Measurements from ENCODE around the gene CD59. TPM values are rescaled to one million over a fixed set of nuclear protein-coding genes. Genes with fewer than 3 reads are reported as not detected.
"Not testable (repeated sequence)": the region's sequence is repeated elsewhere in the genome, so short reads cannot be mapped to it uniquely, and the experiment has no call there.

Gene CD59
- total RNA-seq, 2 experiments from 2014 or later, result 79.4 TPM

DNA sequence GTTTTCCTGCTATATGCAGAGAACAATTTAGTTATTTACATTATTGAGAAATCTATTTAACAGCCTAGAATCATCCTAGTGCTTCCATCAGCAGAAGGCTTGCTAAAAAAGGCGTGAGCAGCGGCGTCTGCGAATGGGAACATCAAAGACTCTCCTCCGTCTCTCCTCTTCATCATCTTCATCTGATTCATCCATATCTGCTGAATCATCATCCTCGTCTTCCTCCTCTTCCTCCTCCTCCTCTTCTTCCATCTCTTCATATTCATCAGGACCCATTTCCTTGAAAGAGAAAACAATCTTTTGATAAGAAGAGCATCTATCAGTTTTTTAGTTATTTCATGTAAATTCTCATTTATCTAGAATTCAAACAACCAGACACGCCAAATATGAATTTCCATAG lies 5.6 kb upstream of the CD59 start:
- Mint-ChIP-seq H3K27me3 (no peaks in the 10 kb centered on the region), H3K4me1 (ENCODE audit: low read depth) (peaks cover 14% of the 10 kb centered on the region), H3K36me3 (peaks cover 2% of the 10 kb centered on the region), H3K9me3 (no peaks in the 10 kb centered on the region), H3K4me3 (no peak overlapping the region), H3K27ac (no peak overlapping the region)
- POLR2A ChIA-PET, result interaction anchor here (1.1 to 1.5 kb wide), 3 partner anchors 11 to 31 kb away, joined by 4 to 5 read pairs (median 4); no protein-coding TSS in a partner anchor
- intact Hi-C loops (cut with micrococcal nuclease), result loop anchor here (1.0 to 2.0 kb wide), 2 partner anchors 26 to 379 kb away; no protein-coding TSS in a partner anchor
- CTCF ChIA-PET, result interaction anchor here (0.7 to 1.7 kb wide), 28 partner anchors 9 to 580 kb away, joined by 3 to 74 read pairs (median 5); partner anchors contain the start of gene C11orf91
- DNase-seq, result no peak

DNA sequence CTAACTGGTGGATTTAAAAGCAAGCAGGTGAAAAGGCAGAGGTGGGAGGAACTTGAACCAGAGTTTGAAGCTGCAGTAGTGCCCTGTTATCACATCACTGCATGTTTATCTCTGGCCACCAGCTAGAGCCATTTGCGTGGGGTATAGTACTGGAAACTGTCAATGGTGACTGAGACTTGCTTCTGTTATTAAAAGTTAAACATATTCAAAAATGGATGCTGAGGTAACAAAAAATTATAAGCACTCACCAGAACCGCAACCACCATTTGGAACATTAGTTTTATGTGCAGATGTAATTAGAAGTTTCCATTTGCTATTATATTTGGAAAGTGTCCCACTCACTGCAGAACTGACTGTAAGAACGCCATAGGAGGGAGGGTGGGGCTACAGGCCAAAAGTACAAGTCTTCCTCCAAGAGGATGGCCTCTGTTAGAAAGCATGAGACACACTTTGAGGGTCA lies 1.2 kb upstream of the CD59 start:
- peaks cover 7% of the 10 kb centered on the region for H3K36me3 Mint-ChIP-seq
- H3K4me3 Mint-ChIP-seq, result no peak overlapping the region
- no peak for DNase-seq
- intact Hi-C loops (cut with micrococcal nuclease), result loop anchor here (5.0 to 10.0 kb wide), 4 partner anchors 155 to 573 kb away; partner anchors contain the start of genes CSTF3, HIPK3 and LMO2
- H3K9me3 Mint-ChIP-seq, result no peaks in the 10 kb centered on the region
- peak overlapping the region; percentile 9 for H3K27ac Mint-ChIP-seq
- CTCF ChIA-PET, result interaction anchor here (1.0 to 3.5 kb wide), 3 partner anchors 14 to 21 kb away, joined by 3 to 13 read pairs (median 7); no protein-coding TSS in a partner anchor
- peaks cover 42% of the 10 kb centered on the region for H3K4me1 Mint-ChIP-seq (ENCODE audit: low read depth)
- POLR2A ChIA-PET, result interaction anchor here (0.7 to 2.4 kb wide), 4 partner anchors 15 to 513 kb away, joined by 3 to 13 read pairs (median 3); no protein-coding TSS in a partner anchor
- H3K27me3 Mint-ChIP-seq, result no peaks in the 10 kb centered on the region

DNA sequence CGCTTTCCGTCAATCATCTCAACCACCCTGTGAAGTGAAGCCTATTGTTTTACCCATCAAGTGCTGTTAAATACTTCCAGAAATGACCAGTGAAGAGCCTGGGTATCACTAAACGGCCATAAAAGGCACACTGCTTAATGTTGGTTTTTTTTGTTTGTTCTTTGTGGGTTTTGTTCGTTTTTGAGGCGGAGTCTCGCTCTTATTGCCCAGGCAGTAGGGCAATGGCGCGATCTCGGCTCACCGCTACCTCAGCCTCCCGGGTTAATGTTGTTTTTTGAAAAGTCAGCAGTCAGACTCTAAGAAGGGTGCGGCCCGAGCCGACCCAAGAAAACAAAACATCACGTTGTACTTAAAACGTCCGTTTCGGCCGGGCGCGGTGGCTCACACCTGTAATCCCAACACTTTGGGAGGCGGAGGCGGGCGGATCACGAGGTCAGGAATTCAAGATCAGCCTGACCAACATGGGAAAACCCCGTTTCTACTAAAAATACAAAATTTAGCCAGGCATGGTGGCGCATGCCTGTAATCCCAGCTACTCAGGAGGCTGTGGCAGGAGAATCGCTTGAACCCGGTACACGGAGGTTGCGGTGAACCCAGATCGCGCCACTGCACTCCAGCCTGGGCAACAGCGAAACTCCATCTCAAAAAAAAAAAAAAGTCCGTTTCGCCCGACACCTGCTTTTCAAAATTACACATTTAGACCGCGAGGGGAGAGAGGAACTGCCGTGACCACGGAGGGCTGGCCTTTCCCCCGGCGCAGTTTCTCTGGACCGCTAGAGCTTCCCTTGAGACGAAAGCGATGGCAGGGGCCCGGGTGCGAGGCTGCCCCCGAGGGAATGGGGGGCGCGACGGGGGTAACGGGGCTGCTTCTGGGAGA lies 714 bp downstream of the CD59 start:
- no peaks in the 10 kb centered on the region for H3K9me3 Mint-ChIP-seq
- no peaks in the 10 kb centered on the region for H3K27me3 Mint-ChIP-seq
- H3K27ac Mint-ChIP-seq, result peak overlapping the region; percentile 70
- peaks cover 7% of the 10 kb centered on the region for H3K36me3 Mint-ChIP-seq
- CTCF ChIA-PET, result interaction anchor here (0.6 to 3.5 kb wide), 4 partner anchors 13 to 59 kb away, joined by 3 to 13 read pairs (median 4); no protein-coding TSS in a partner anchor
- H3K4me1 Mint-ChIP-seq (ENCODE audit: low read depth), result peaks cover 52% of the 10 kb centered on the region
- intact Hi-C loops (cut with micrococcal nuclease), result loop anchor here (1.0 to 10.0 kb wide), 7 partner anchors 18 to 571 kb away; partner anchors contain the start of genes C11orf91, CSTF3, HIPK3 and LMO2
- POLR2A ChIA-PET, result interaction anchor here (0.8 to 2.4 kb wide), 4 partner anchors 13 to 34 kb away, joined by 3 to 13 read pairs (median 4); no protein-coding TSS in a partner anchor
- DNase-seq, result peak; percentile 69
- peak overlapping the region; percentile 82 for H3K4me3 Mint-ChIP-seq

DNA sequence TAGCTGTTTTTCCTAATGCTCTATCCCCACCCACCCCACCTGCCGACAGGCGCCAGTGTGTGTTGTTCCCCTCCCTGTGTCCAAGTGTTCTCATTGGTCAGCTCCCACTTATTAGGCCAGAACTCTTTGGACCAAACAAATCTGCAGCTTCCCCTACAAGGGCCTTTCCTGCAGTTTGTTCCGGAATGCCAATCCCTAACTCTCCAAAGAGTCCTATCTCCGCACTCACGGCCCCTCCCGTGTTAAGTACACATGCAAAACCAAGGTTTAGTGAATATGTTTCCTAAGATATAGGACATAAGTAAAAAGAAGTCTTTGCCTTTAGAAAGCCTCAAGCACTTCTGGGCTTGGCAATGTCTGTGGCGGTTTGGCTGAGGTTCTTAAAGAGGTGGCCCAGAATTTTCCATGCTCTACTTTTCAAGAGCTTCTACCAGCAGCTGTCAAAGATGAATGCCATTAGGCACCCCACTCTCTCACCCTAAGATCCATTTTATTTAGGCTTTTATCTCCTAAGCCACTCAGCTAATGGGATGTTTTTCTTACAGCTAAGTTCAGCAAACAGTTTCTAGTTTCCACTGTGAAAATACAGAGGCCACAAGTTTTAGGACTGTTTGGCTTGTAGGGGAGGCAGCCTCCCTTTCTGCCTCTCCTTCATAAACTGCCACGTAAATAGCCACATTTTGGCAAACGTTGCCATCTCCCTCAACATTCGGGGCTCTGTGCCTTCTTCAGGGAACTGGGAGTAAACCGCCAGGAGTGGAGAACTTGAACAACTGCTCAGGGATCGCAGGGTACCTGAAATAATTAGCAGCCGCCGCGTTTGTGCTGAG lies 1.6 kb downstream of the CD59 start:
- H3K4me1 Mint-ChIP-seq (ENCODE audit: low read depth), result peaks cover 52% of the 10 kb centered on the region
- CTCF ChIA-PET, result interaction anchor here (1.1 to 1.4 kb wide), 3 partner anchors 8 to 19 kb away, joined by 3 to 5 read pairs (median 5); no protein-coding TSS in a partner anchor
- intact Hi-C loops (cut with micrococcal nuclease), result loop anchor here (1.0 to 10.0 kb wide), 6 partner anchors 34 to 570 kb away; partner anchors contain the start of genes C11orf91, CSTF3, HIPK3 and LMO2
- H3K4me3 Mint-ChIP-seq, result peak overlapping the region; percentile 82
- peaks cover 7% of the 10 kb centered on the region for H3K36me3 Mint-ChIP-seq
- DNase-seq, result no peak
- POLR2A ChIA-PET, result interaction anchor here (0.8 to 2.2 kb wide), 2 partner anchors 12 to 19 kb away, joined by 3 to 5 read pairs; no protein-coding TSS in a partner anchor
- H3K27ac Mint-ChIP-seq, result peak overlapping the region; percentile 70
- H3K27me3 Mint-ChIP-seq, result no peaks in the 10 kb centered on the region
- no peaks in the 10 kb centered on the region for H3K9me3 Mint-ChIP-seq

DNA sequence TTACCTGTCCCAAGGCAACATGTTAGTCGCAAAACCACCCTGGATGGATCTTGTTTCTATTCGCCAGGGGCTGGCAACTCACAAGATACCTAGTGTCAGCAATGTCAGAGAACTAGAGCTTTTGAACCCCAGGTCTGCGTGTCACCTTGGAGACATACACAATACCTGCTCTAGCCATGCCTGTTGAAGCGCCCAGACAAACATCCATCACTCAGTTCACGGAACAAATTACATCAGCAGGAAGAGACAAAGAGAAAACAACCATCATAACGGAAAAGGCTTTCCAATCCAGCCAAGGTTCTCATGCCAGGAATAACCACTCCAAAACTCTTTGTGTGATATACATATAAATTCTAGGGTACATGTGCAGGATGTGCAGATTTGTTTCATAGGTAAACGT lies 2.2 kb downstream of the CD59 start:
- Mint-ChIP-seq H3K4me1 (ENCODE audit: low read depth) (peaks cover 55% of the 10 kb centered on the region), H3K9me3 (no peaks in the 10 kb centered on the region), H3K27me3 (no peaks in the 10 kb centered on the region), H3K4me3 (peak overlapping the region; percentile 4), H3K27ac (no peak overlapping the region), H3K36me3 (peaks cover 11% of the 10 kb centered on the region)
- no peak for DNase-seq
- CTCF ChIA-PET, result interaction anchor here (0.9 to 1.1 kb wide), 3 partner anchors 9 to 18 kb away, joined by 3 to 5 read pairs (median 3); no protein-coding TSS in a partner anchor
- intact Hi-C loops (cut with micrococcal nuclease), result loop anchor here (2.0 to 10.0 kb wide), 3 partner anchors 39 to 569 kb away; partner anchors contain the start of genes CSTF3 and HIPK3
- POLR2A ChIA-PET, result interaction anchor here (1.2 kb wide), 1 partner anchor 10 kb away, joined by 5 read pairs; no protein-coding TSS in a partner anchor

DNA sequence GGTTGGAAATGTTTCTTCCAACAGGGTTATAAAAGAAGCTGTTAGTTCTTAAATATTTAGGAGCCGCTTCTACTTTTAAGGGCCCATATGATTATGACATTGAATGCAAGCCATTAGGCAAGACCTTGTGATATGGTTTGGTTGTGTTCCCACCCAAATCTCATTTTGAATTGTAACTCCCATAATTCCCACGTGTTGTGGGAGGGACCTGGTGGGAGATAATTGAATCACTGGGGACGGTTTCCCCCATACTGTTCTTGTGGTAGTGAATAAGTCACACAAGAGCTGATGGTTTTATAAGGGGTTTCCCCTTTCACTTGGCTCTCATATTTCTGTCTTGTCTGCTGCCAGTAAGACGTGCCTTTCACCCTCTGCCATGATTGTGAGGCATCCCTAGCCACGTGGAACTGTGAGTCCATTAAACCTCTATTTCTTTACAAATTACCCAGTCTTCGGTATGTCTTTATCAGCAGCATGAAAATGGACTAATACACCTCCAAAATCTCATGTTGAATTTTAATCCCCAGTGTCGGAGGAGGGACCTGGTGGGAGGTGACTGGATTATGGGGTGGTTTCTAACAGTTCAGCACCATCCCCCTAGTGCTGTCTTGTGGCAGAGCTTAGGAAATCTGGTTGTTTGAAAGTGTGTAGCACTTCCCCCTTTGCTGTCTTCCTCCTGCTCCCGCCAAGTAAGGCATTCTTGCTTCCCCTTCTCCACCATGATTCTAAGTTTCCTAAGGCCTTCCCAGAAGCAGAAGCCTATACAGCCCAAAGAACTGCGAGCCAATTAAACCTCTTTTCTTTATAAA lies 4.3 kb downstream of the CD59 start:
- H3K27me3 Mint-ChIP-seq, result no peaks in the 10 kb centered on the region
- H3K4me1 Mint-ChIP-seq (ENCODE audit: low read depth), result peaks cover 49% of the 10 kb centered on the region
- no peaks in the 10 kb centered on the region for H3K9me3 Mint-ChIP-seq
- H3K4me3 Mint-ChIP-seq, result no peak overlapping the region
- DNase-seq, result peak; percentile 66
- intact Hi-C loops (cut with micrococcal nuclease), result loop anchor here (1.0 to 10.0 kb wide), 3 partner anchors 10 to 567 kb away; partner anchors contain the start of genes CSTF3 and HIPK3
- H3K27ac Mint-ChIP-seq, result no peak overlapping the region
- ChIA-PET CTCF (interaction anchor here (1.0 to 1.5 kb wide), 4 partner anchors 10 to 30 kb away, joined by 3 to 7 read pairs (median 4); no protein-coding TSS in a partner anchor), POLR2A (interaction anchor here (1.0 to 1.6 kb wide), 3 partner anchors 9 to 30 kb away, joined by 3 to 5 read pairs (median 4); no protein-coding TSS in a partner anchor)
- peaks cover 14% of the 10 kb centered on the region for H3K36me3 Mint-ChIP-seq

DNA sequence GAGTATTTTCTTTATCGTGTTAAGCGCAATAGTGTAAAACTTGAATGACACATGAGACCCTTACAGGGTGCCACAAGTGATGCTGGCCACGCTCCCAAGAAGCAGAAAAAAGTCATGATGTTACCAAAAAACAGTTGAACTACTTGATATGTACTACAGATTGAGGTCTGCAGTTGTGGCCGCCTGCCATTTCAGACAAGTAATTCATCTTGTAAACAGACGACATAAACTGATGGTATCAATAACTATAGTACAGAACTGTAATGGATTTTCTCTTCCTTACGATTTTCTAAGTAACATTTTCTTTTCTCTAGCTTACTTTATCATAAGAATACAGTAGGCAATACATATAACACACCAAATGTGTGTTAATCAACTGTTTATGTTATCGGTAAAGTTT lies 5.5 kb downstream of the CD59 start:
- Mint-ChIP-seq H3K27me3 (no peaks in the 10 kb centered on the region), H3K4me3 (no peak overlapping the region), H3K36me3 (peaks cover 14% of the 10 kb centered on the region), H3K4me1 (ENCODE audit: low read depth) (peaks cover 53% of the 10 kb centered on the region), H3K27ac (no peak overlapping the region), H3K9me3 (no peaks in the 10 kb centered on the region)
- intact Hi-C loops (cut with micrococcal nuclease), result loop anchor here (10.0 kb wide), 2 partner anchors 476 to 566 kb away; partner anchors contain the start of genes CSTF3 and HIPK3
- ChIA-PET POLR2A (no interaction called here), CTCF (no interaction called here)
- no peak for DNase-seq

DNA sequence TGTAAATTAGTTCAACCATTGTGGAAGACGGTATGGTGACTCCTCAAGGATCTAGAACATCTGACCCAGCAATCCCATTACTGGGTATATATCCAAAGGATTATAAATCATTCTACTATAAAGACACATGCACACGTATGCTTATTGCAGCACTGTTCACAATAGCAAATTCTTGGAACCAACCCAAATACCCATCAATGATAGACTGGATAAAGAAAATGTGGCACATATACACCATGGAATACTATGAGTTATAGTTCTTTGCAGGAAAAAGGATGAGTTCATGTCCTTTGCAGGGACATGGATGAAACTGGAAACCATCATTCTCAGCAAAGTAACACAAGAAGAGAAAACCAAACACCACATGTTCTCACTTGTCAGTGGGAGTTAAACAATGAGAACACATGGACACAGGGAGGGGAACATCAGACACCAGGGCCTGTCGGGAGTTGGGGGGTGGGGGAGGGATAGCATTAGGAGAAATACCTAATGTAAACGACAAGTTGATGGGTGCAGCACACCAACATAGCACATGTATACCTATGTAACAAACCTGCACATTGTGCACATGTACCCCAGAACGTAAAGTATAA lies 7.1 kb downstream of the CD59 start:
- H3K9me3 Mint-ChIP-seq; DNase-seq; H3K27me3 Mint-ChIP-seq; CTCF ChIA-PET; intact Hi-C loops (cut with micrococcal nuclease); H3K4me3 Mint-ChIP-seq; POLR2A ChIA-PET; H3K27ac Mint-ChIP-seq: not testable (repeated sequence)
- H3K4me1 Mint-ChIP-seq (ENCODE audit: low read depth), result peaks cover 47% of the 10 kb centered on the region
- H3K36me3 Mint-ChIP-seq, result peaks cover 11% of the 10 kb centered on the region

DNA sequence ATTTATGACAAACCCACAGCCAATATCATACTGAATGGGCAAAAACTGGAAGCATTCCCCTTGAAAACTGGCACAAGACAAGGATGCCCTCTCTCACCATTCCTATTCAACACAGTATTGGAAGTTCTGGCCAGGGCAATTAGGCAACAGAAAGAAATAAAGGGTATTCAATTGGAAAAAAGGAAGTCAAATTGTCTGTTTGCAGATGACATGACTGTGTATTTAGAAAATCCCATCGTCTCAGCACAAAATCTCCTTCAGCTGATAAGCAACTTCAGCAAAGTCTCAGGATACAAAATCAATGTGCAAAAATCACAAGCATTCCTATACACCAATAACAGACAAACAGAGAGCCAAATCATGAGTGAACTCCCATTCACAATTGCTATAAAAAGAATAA lies 8.7 kb downstream of the CD59 start:
- H3K4me3 Mint-ChIP-seq; H3K27me3 Mint-ChIP-seq; H3K27ac Mint-ChIP-seq; H3K36me3 Mint-ChIP-seq; DNase-seq; H3K9me3 Mint-ChIP-seq; POLR2A ChIA-PET; CTCF ChIA-PET; intact Hi-C loops (cut with micrococcal nuclease): not testable (repeated sequence)
- peaks cover 52% of the 10 kb centered on the region for H3K4me1 Mint-ChIP-seq (ENCODE audit: low read depth)

DNA sequence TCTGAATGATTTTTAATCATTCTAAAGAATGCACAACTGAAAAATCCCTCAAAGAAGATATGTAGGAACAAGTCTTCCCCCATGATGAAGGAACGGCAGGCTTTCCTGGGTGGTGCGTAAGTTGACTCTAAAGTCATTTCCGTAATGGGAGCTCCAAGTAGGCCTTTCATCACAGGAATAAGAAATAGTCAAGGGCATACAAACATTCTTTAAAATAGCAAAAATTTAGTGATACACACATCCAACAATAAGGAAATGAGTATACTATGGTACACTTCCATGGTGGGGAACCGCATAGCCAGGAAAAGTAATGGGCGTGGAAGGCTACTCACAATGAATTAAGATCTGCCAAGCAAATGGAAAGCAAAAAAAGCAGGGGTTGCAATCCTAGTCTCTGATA lies 10.7 kb downstream of the CD59 start:
- H3K9me3 Mint-ChIP-seq, result no peaks in the 10 kb centered on the region
- H3K27me3 Mint-ChIP-seq, result no peaks in the 10 kb centered on the region
- intact Hi-C loops (cut with micrococcal nuclease), result no loop called here
- no peak for DNase-seq
- ChIA-PET CTCF (interaction anchor here (1.3 to 1.8 kb wide), 2 partner anchors 17 kb away, joined by 4 to 6 read pairs; no protein-coding TSS in a partner anchor), POLR2A (no interaction called here)
- no peak overlapping the region for H3K27ac Mint-ChIP-seq
- no peak overlapping the region for H3K4me3 Mint-ChIP-seq
- peaks cover 49% of the 10 kb centered on the region for H3K4me1 Mint-ChIP-seq (ENCODE audit: low read depth)
- peaks cover 21% of the 10 kb centered on the region for H3K36me3 Mint-ChIP-seq

Data from activated CD4-positive, alpha-beta memory T cell treated with anti-CD3 and anti-CD28 coated beads for 36 hours (primary cell).